ENCODE results near the gene NDUFA3.

The NDUFA3 gene

GRCh38 chr19:54102421-54103169 lies at the start of gene NDUFA3:
NDUFA3 (plus strand) TSS chr19:54102855; CDS start chr19:54102879, 24 bp downstream.
- no peak for TF ChIP-seq CTCF (IDR thresholded peaks at IDR 0.05)
- Histone ChIP-seq H3K4me3 (peak within 1 kb of the TSS; percentile 80 to 86), H3K4me1 (peaks cover 0 to 22% (median 10%) of the 10 kb centered on the region in 4 donors), H3K27me3 (peaks cover 0 to 5% of the 10 kb centered on the region in 2 donors), H3K27ac (peak within 1 kb of the TSS; percentile 63 to 77), H3K36me3 (peaks cover 12 to 23% (median 21%) of the 10 kb centered on the region in 3 donors), H3K9me3 (no peaks in the 10 kb centered on the region)
- intact Hi-C loops (cut with DNase I; ENCODE audit: low total_unique reads): no loop called here
- peak; percentile 98 to 99 for DNase-seq

GRCh38 chr19:54062643-54063042 lies 40.0 kb upstream of the NDUFA3 start:
- H3K4me1 ChIP-seq: no peaks in the 10 kb centered on the region
- peak in 1 of 2 donors; percentile 33 for DNase-seq

GRCh38 chr19:54063350-54064116 lies 39.1 kb upstream of the NDUFA3 start, which contains the start of gene VSTM1:
VSTM1 (minus strand) TSS chr19:54063897; CDS start chr19:54063777, 120 bp downstream.
- H3K4me1 ChIP-seq: no peaks in the 10 kb centered on the region
- no peak within 1 kb of the TSS for H3K27ac ChIP-seq
- H3K27me3 ChIP-seq: peaks cover 0 to 6% of the 10 kb centered on the region in 2 donors
- no peak for DNase-seq
- no peak within 1 kb of the TSS for H3K4me3 ChIP-seq
- TF ChIP-seq CTCF (IDR thresholded peaks at IDR 0.05): no peak
- H3K36me3 ChIP-seq: no peaks in the 10 kb centered on the region
- H3K9me3 ChIP-seq: no peaks in the 10 kb centered on the region
- intact Hi-C loops (cut with DNase I; ENCODE audit: low total_unique reads): no loop called here

More at GRCh38 chr19:54062643-54063042, 40.0 kb upstream of the NDUFA3 start:
- no peaks in the 10 kb centered on the region for H3K9me3 ChIP-seq
- intact Hi-C loops (cut with DNase I; ENCODE audit: low total_unique reads): no loop called here
- no peak overlapping the region for H3K27ac ChIP-seq
- no peak for TF ChIP-seq CTCF (IDR thresholded peaks at IDR 0.05)
- H3K36me3 ChIP-seq: no peaks in the 10 kb centered on the region
- no peak overlapping the region for H3K4me3 ChIP-seq
- H3K27me3 ChIP-seq: peaks cover 0 to 6% of the 10 kb centered on the region in 2 donors

GRCh38 chr19:54069470-54069869 lies 33.2 kb upstream of the NDUFA3 start:
- H3K9me3 ChIP-seq: peaks cover 0 to 13% (median 12%) of the 10 kb centered on the region in 3 donors
- no peak overlapping the region for H3K27ac ChIP-seq
- H3K4me3 ChIP-seq: no peak overlapping the region
- no peak for DNase-seq
- no peaks in the 10 kb centered on the region for H3K36me3 ChIP-seq
- H3K4me1 ChIP-seq: no peaks in the 10 kb centered on the region
- intact Hi-C loops (cut with DNase I; ENCODE audit: low total_unique reads): no loop called here
- no peaks in the 10 kb centered on the region for H3K27me3 ChIP-seq
- no peak for TF ChIP-seq CTCF (IDR thresholded peaks at IDR 0.05)

- H3K27me3 ChIP-seq: no peaks in the 10 kb centered on the region
- no peak overlapping the region for H3K27ac ChIP-seq
- peaks cover 0 to 13% (median 12%) of the 10 kb centered on the region in 3 donors for H3K9me3 ChIP-seq
- no peak for TF ChIP-seq CTCF (IDR thresholded peaks at IDR 0.05)
- peak in 1 of 2 donors; percentile 25 for DNase-seq
- no peaks in the 10 kb centered on the region for H3K4me1 ChIP-seq
- H3K4me3 ChIP-seq: no peak overlapping the region
- no peaks in the 10 kb centered on the region for H3K36me3 ChIP-seq
- intact Hi-C loops (cut with DNase I; ENCODE audit: low total_unique reads): no loop called here
Observed at GRCh38 chr19:54073829-54074228, 28.8 kb upstream of the NDUFA3 start.

Measured in tibial artery (tissue), 4 donors.